Tibial nerve (tissue), 4 donors: ENCODE results near the gene ENDOU. TPM values are rescaled to one million over a fixed set of nuclear protein-coding genes. Genes with fewer than 3 reads are reported as not detected.

Experiments
- DNase-seq, 2 donors: peaks; one replicate each; pipeline ENCODE4 v3.0.0-alpha.2; 2019; ENCODE audit warnings: low spot score in 2 of 2
- H3K27ac ChIP-seq, 4 donors: fragments of 200-600 bp; sonication (generic) in 3 of 4; one replicate each; pipeline ENCODE4 v1.5.1; 2017 to 2019; ENCODE audit warnings: mild to moderate bottlenecking in 1 of 4
- H3K27me3 ChIP-seq, 2 donors: fragments of 200-600 bp; sonication (generic) in 1 of 2; one replicate each; pipeline versions ENCODE4 v1.5.1 to v1.6.0; 2017 to 2019
- H3K36me3 ChIP-seq, 3 donors: fragments of 200-600 bp; sonication (generic); one replicate each; pipeline ENCODE4 v1.5.1; 2018 to 2019
- H3K4me1 ChIP-seq, 4 donors: fragments of 200-600 bp; sonication (generic) in 3 of 4; one replicate each; pipeline ENCODE4 v1.5.1; 2017 to 2019
- H3K4me3 ChIP-seq, 4 donors: fragments of 200-600 bp; sonication (generic) in 3 of 4; one replicate each; pipeline ENCODE4 v1.5.1; 2017 to 2019; ENCODE audit warnings: mild to moderate bottlenecking in 1 of 4, moderate library complexity in 1 of 4
- H3K9me3 ChIP-seq, 4 donors: fragments of 200-600 bp; sonication (generic) in 3 of 4; one replicate each; pipeline ENCODE4 v1.5.1; 2017 to 2019
- EP300 ChIP-seq, 2 donors: sonication (generic); formaldehyde crosslinking; IDR thresholded peaks; one replicate each; pipeline ENCODE4 v1.6.1; 2017; ENCODE audit warnings: antibody characterized with exemption in 2 of 2, mild to moderate bottlenecking in 1 of 2
- POLR2A ChIP-seq, 2 donors: fragments of 450-650 bp; IDR thresholded peaks; one replicate each; pipeline ENCODE4 v1.6.1; 2017; ENCODE audit warnings: antibody characterized with exemption in 2 of 2, mild to moderate bottlenecking in 2 of 2, moderate library complexity in 2 of 2
- WGBS, 2 donors: methylation state at CpG; one replicate each; pipeline ENCODE4 v1.1.5; 2018; 5-methylcytosine and 5-hydroxymethylcytosine counted together
- total RNA-seq, 4 donors: library from RNA; depleted of rRNA; stranded (reverse); fragments of >200 nt; gene quantifications; one replicate each; pipeline ENCODE4 v1.1.0, GENCODE V29; 2016
- TF ChIP-seq, protein P1 (sequence below), 5 experiments: fragments of 200-600 bp in 3 of 5; fragments of 450-650 bp in 2 of 5; sonication (generic) in 3 of 5; IDR thresholded peaks; one replicate each; pipeline ENCODE4 v1.5.1; 2016 to 2019; ENCODE audit warnings: antibody characterized with exemption in 5 of 5, mild to moderate bottlenecking in 3 of 5, moderate library complexity in 2 of 5

The ENDOU gene
- total RNA-seq, 4 donors from 2014 or later = 0.30 to 1.2 (median 0.42) TPM; not detected in 1

DNA sequence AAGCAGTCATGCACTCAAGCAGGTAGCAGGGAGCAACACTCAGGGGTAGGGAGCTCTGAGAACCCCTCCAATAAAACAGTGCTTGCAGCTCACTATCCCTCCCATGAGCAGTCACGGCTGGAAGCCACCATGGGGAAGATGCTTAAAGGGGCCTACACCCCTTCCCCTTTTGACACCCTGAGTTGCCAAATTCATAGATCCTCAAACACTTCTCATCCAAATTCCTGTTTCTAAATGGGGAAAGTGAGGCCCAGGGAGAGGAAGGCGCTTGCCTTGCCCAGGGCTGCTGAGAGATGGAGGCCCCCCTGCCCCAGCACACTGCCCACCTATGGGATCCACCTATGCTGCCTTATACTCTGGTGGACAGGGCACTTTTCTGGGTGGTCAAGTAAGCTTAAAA, 7.2 kb upstream of the ENDOU start:
- no peak for TF ChIP-seq EP300 (IDR thresholded peaks at IDR 0.05)
- TF ChIP-seq POLR2A (IDR thresholded peaks at IDR 0.05) = no peak
- TF ChIP-seq, protein P1, sequence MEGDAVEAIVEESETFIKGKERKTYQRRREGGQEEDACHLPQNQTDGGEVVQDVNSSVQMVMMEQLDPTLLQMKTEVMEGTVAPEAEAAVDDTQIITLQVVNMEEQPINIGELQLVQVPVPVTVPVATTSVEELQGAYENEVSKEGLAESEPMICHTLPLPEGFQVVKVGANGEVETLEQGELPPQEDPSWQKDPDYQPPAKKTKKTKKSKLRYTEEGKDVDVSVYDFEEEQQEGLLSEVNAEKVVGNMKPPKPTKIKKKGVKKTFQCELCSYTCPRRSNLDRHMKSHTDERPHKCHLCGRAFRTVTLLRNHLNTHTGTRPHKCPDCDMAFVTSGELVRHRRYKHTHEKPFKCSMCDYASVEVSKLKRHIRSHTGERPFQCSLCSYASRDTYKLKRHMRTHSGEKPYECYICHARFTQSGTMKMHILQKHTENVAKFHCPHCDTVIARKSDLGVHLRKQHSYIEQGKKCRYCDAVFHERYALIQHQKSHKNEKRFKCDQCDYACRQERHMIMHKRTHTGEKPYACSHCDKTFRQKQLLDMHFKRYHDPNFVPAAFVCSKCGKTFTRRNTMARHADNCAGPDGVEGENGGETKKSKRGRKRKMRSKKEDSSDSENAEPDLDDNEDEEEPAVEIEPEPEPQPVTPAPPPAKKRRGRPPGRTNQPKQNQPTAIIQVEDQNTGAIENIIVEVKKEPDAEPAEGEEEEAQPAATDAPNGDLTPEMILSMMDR (IDR thresholded peaks at IDR 0.05) = no peak
- Histone ChIP-seq H3K27me3 (no peaks in the 10 kb centered on the region), H3K4me1 (peaks cover 6 to 69% (median 32%) of the 10 kb centered on the region in 4 donors), H3K27ac (no peak overlapping the region), H3K36me3 (no peaks in the 10 kb centered on the region), H3K9me3 (no peaks in the 10 kb centered on the region), H3K4me3 (no peak overlapping the region)
- WGBS, 2 donors = 67 to 76% methylated on average over 2 of the region's 2 CpGs
- no peak for DNase-seq

DNA sequence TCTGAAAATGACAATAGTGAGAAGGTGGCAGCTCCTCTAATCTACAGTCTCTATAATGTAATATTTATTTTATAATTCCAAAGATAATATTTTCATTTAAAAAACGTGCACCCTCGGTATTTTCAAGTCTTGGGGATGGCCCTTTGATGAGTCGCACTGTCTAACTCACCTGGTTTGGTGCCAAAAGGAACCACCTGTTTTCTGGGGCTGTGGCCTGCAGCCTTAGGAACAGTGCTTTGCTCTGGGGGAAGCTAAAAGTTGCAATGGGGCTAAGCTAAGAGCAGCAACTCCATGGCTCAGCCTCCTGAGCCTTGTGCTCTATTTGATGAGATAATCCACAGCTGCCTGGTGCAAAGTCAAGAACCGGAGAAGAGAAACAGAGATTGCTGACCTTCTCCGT, 6.4 kb upstream of the ENDOU start:
- WGBS, 2 donors = 62 to 66% methylated on average over 5 of the region's 5 CpGs
- H3K9me3 ChIP-seq = no peaks in the 10 kb centered on the region
- TF ChIP-seq POLR2A (IDR thresholded peaks at IDR 0.05) = no peak

DNA sequence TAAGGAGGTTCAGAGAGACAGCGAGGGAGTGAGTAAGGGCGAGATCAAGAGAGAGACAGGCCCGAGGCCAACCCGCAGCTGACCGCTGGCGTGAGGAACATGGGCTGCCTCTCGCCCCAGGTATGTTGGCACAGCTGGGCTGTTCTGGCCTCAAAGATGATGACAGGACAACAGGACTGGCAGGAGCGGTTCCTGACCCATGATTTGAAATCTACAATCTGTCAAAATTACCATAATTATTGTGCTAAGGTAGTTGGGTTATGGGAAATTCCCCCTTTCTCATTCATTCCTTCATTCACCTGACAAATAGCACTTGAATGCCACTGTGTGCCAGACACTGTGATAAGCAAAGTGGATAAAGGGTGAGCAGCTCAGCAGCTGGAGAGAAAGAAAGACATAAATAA, 5.1 kb upstream of the ENDOU start:
- WGBS, 2 donors = 69 to 92% methylated on average over 8 of the region's 8 CpGs
- peak overlapping the region in 1 of 4 donors; percentile 11 for H3K27ac ChIP-seq

More for the DNA sequence above, 6.4 kb upstream of the ENDOU start:
- Histone ChIP-seq H3K27me3 (no peaks in the 10 kb centered on the region), H3K27ac (no peak overlapping the region), H3K36me3 (no peaks in the 10 kb centered on the region), H3K4me3 (no peak overlapping the region), H3K4me1 (peaks cover 6 to 61% (median 25%) of the 10 kb centered on the region in 4 donors)
- DNase-seq = no peak

DNA sequence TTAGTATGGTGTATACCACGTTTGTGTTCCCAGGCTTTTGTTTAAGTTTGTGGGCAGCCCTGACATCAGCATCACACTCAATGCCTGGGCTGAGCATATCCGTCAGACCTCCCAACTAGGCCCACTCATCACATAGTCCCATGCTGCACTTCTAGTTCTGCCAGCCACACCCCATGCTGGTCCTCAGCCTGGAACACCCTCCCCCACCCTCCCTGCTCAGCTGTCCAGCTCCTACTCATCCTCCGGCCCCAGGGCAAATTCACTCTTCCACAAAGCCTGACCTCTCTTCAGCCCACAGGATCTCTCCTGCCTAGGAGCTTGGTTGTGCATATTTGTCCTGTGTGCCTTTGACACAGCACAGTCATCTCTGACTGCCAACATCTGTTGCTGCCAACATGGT, 3.9 kb upstream of the ENDOU start:
- H3K9me3 ChIP-seq = no peaks in the 10 kb centered on the region
- DNase-seq = no peak
- H3K27ac ChIP-seq = peak overlapping the region in 1 of 4 donors; percentile 20
- 42 to 46% methylated on average over 3 of the region's 3 CpGs for WGBS, 2 donors
- peaks cover 0 to 2% (median 0%) of the 10 kb centered on the region in 3 donors for H3K36me3 ChIP-seq
- H3K4me3 ChIP-seq = no peak overlapping the region
- TF ChIP-seq POLR2A (IDR thresholded peaks at IDR 0.05) (no peak), EP300 (IDR thresholded peaks at IDR 0.05) (no peak)
- TF ChIP-seq, protein P1 (IDR thresholded peaks at IDR 0.05) = no peak
- H3K4me1 ChIP-seq = peaks cover 0 to 44% (median 3%) of the 10 kb centered on the region in 4 donors
- H3K27me3 ChIP-seq = no peaks in the 10 kb centered on the region

More for the DNA sequence above, 5.1 kb upstream of the ENDOU start:
- no peaks in the 10 kb centered on the region for H3K27me3 ChIP-seq
- peaks cover 0 to 54% (median 11%) of the 10 kb centered on the region in 4 donors for H3K4me1 ChIP-seq
- no peak overlapping the region for H3K4me3 ChIP-seq
- no peaks in the 10 kb centered on the region for H3K9me3 ChIP-seq
- H3K36me3 ChIP-seq = no peaks in the 10 kb centered on the region
- TF ChIP-seq POLR2A (IDR thresholded peaks at IDR 0.05) (no peak), EP300 (IDR thresholded peaks at IDR 0.05) (no peak)
- TF ChIP-seq, protein P1 (IDR thresholded peaks at IDR 0.05) = no peak
- DNase-seq = no peak

DNA sequence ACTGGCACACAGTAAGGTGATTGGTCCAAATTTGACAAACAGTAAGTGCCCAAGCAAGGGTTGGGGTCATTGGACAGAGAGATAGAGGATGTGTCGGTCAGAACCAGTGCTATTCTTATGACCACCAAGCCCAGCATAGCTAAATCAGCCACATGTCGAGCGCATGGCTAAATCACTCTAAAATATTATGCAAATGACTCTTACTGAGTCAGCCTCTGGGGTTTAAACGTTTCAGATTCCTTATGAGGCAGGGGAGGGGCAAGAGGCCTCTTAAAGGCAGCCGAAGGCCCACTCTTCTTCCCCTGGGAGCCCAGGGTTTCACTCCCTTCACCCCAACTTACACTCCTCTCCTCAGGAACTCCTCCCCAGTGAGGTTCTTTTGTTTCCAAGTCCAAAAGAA, 603 bp upstream of the ENDOU start:
- no peak overlapping the region for H3K27ac ChIP-seq
- TF ChIP-seq EP300 (IDR thresholded peaks at IDR 0.05) (no peak), POLR2A (IDR thresholded peaks at IDR 0.05) (no peak)
- TF ChIP-seq, protein P1 (IDR thresholded peaks at IDR 0.05) = no peak
- no peak overlapping the region for H3K4me3 ChIP-seq
- peaks cover 0 to 20% (median 0%) of the 10 kb centered on the region in 3 donors for H3K36me3 ChIP-seq
- 36 to 50% methylated on average over 5 of the region's 5 CpGs for WGBS, 2 donors
- H3K27me3 ChIP-seq = no peaks in the 10 kb centered on the region
- H3K4me1 ChIP-seq = peaks cover 0 to 34% (median 3%) of the 10 kb centered on the region in 4 donors
- no peak for DNase-seq
- no peaks in the 10 kb centered on the region for H3K9me3 ChIP-seq
